GM19395 (cell line): ENCODE results near the gene MYH8.

ENCODE experiments used
- ATAC-seq: cut with Tn5 transposase; IDR thresholded peaks from one replicate; pipeline ENCODE4 v1.9.1; 2021; ENCODE audit warnings: mild to moderate bottlenecking, moderate library complexity; ENCODE audit not compliant: unreplicated experiment

MYH8 gene

DNA sequence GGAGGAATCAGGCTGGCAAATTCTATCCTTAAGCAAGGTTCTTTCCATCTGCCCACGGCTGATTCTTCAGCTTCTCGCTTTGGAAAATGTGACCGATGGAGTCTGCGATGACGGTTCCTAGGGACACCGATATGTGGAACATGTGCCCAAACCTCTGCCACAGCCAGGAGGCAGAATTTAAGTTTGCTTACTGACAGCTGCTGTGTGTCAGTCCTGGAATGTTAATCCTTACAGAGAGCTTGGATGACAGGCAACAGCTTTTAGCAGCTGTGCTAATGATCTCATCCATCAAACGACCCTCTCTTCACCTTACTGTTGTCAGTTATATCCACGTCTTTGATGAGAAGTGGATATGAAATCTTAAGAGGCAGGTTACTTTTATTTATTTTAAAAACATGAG lies 37.6 kb downstream of the MYH8 start:
- no peak for ATAC-seq

DNA sequence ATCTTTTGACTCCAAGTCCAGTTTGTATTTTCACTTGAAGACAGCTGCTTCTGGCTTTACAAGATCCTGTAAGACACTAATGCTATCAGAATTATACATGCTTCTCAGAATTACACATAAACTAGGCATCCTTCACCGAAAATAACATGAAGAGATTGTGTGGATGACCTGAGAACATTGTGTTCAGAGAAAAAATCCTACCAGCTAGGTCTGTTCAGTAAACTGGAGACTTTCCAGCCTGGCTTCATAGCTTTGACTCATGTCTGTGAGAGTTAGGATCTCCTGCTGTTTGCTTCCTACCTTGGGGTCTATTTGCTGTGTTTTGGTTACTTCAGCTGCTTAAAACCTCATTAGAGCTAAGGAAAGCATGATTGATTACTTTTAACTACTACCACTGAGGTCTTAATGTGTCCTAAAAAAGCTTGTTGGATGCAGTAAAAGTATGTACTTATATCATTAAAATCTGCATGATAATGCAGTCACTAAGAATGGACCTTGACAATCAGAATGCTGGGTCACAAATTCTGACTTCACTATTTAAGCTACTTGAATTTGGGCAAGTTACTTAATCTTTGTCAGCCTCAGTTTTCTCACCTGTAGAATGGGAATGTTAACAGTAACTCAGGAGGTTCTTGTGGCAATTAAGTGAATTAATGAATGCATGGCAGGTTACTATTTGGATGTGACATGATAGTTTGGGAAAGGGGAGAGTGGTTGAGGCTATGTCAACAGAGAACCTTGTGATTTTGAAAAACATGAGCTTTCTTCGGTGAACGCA lies 40.9 kb downstream of the MYH8 start:
- no peak for ATAC-seq

DNA sequence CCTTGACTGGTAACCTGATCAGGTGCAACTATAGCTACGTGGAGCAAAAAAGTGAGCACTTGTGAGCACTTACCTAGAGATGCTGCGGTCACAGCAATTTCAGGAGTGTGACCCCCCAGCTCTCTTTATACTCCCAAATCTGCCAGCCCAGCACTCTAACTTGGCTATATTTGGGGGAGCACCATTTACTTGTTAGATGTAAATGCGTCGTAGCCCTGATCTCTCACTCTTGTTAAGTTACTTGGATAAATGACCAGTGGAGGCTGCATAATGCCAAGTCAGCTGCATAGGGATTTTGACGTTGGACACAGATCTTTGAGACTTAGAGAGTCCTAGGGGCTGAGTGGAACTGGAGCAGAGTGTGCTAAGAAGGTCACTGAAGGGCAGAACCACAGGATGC lies 48.8 kb downstream of the MYH8 start, which contains the start of gene MYH13:
Gene MYH13, minus strand, starts transcription at position 101 of the 400 bp plus-strand sequence. CDS start 8,476 bp downstream, outside the sequence.
- ATAC-seq: no peak

DNA sequence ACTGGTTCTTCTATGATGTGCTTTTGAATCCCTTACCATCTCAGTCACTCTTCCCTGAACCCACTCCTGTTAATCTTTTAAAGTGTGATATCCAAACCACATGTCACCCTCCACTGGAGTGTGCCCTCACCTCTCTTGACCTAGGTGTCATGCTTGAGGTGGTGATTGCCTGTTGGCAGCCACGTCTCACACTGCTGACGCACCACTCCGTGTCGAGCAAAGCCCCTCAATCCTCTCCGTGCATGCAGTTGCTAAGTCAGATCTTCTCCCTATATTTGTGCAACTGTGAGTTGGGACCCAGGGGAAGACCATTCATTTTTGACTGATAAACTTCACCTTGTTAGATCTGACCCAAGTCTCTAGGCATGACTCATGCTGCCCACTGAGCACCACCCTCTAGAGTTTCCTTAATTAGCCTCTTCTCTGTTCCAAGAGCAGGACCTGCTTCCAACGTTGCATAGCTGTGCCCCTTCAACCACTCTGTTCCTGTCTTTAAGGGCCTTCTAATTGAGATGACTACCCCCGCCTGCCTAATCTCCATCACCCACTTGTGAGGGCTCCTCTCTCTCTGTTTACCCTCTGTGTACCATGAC lies 51.6 kb downstream of the MYH8 start:
- ATAC-seq: no peak

DNA sequence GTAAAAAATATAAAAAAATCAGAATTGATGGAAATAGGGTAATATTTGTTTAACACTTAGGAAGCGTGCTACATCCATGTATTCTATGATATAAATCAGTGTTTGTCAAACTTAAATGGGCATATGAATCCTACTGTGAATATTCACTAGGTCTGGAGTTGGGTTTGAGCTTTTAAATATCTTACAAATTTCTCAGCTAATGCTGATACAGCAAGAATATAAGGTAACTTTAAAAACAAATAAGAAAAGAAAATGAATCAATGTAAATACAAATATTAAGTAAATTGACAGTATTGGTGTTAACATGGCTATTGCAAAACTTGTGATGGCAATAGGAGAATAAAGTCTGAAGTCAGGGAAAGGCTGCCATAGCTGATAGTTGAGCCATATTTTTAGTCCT lies 52.5 kb downstream of the MYH8 start:
- no peak for ATAC-seq

DNA sequence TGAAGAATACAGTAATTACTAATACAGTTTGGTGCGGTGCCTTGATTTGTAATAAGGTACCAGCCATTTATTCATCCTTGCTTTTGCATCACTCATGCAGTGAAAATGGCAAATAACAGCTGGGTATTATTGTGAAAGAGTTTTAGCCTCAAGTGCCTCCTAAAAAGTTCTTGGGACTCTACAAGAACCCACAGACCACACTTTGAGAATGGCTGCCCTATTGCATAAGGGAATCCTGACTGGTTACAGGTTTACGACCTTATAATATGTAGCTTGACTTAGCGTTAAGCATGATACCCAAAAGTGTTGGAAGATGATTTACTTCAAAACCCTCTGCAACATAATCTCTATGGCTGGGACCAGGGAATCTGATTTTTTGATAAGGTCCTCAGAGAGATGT lies 53.2 kb downstream of the MYH8 start:
- ATAC-seq: no peak

DNA sequence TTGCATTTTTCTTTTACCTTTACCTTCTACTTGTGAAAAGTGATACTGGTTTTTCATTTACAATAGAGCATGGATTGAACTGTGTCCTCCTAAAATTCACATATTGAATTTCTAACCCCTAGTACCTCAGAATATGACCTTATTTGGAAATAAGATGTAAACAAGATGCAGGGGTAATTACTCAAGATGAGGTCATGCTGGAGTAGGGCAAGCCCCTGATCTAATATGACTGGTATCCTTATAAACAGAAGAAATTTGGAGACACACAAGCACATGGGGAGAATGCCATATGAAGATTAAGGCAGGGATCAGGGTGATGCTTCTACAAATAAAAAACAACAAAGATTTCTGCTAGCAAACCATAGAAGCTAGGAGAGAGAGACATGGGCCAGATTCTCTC lies 61.2 kb downstream of the MYH8 start:
- no peak for ATAC-seq

DNA sequence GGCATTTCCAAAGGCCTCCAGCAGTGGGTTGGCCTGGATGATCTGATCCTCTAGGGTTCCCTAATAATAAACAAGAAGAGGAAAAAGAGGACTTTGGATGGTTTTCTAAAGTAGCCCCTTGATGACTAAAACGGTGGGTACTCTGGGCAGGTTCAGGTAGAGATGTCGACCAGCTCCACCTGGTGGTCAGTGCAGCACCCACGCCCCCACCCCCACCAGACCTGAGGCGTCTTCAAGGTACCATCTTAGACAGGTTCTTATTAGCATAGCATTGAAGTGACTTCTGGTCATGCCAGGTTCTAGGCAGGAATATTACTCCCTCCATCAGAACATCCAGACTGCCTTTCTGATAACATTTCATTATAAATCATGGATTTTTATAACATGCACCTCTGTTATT lies 64.0 kb downstream of the MYH8 start:
- ATAC-seq: no peak

DNA sequence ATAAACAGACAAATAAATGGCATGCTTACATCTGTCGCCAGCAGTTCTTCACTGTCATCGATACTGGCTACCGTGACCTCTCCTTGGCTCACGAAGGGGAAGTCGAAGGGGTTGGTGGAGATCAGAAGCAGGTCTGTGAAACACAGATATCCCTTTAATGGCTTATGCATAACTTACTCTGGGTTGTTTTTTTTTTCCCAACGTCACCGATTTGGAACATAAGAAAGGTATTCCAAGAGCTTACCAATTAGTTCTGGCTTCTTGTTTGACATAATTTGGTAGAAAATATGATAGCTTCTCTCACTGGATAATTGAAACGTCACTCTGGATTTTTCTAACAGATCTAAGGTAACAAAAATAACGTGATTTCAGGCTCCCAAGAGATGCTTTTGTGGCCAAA lies 67.1 kb downstream of the MYH8 start:
- no peak for ATAC-seq

DNA sequence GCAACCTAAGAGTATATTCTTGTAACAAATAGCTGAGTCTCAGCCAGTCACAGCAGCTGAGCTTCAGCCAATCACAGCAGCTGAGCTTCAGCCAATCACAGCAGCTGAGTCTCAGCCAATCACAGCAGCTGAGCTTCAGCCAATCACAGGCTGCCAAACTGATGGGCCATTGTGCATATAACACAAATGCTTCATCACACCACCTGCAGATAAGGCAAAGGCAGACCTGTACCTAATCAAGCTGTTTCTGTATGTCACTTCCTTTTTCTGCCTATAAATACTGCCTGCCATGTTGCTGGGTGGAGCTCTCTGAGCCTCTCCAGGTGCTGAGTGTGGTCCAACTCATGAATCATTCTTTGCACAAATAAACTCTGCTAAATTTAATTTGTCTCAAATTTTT lies 68.9 kb downstream of the MYH8 start:
- ATAC-seq: no peak

DNA sequence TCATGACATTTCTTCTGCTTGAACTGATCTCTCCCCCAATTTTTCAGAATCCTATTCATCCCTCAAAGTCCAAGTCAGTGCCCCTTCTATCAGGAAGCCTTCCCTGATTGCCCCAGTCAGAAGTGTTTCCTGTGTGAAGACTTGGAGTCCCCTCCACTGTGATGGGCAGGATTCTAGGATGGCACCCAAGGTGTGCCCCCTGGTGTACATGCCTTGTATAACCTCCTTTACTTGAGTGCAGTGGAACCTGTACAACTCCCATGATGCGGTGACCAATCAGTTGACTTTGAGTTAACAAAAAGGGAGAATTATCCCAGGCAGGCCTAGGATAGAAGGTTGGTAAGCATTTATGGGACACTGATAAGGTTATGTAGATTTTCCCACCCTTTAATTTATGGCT lies 72.3 kb downstream of the MYH8 start:
- no peak for ATAC-seq

DNA sequence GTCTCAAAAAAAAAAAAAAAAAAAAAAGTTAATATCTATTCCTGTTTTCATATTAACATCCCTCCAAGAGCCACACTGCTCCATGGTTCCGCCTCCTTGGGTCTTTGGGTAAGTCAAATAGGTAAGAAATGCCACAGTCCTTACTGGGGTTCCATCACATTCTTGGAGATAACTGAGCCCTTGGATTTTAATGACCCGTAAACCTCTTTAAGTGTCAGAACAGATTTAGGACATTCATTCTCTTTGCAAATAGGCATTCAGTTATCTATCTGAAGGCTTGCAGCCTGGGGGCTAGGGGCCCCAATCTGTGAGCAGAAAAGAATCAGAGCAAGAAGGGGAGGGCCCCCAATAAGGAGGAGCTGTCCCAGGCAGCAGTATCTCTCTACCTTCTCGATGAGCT lies 76.9 kb downstream of the MYH8 start:
- no peak for ATAC-seq
